Osteoblast (primary cell): ENCODE data around the gene SUPT20H. TPM values are rescaled to one million over a fixed set of nuclear protein-coding genes. Genes with fewer than 3 reads are reported as not detected.
"Not testable (repeated sequence)": the region's sequence is repeated elsewhere in the genome, so short reads cannot be mapped to it uniquely, and the experiment has no call there.

ENCODE experiments used
- DNase-seq: peaks from one replicate; pipeline ENCODE4 v3.0.0; 2011; ENCODE audit warnings: low spot score, mixed read lengths; ENCODE audit not compliant: insufficient read length; ENCODE audit errors: missing footprints
- H2AFZ ChIP-seq: 2 replicates; pipeline ENCODE4 v1.6.0; 2011; ENCODE audit warnings: mild to moderate bottlenecking, low read length
- H3K27ac ChIP-seq: 2 replicates; pipeline ENCODE4 v1.5.1; 2011; ENCODE audit warnings: mild to moderate bottlenecking, low read depth, low read length, moderate library complexity
- H3K27me3 ChIP-seq: 2 replicates; pipeline ENCODE4 v1.6.0; 2012; ENCODE audit warnings: mild to moderate bottlenecking, control low read depth, inconsistent platforms, low read length, moderate library complexity; ENCODE audit not compliant: insufficient read depth
- H3K36me3 ChIP-seq: 2 replicates; pipeline ENCODE4 v1.5.1; 2011; ENCODE audit warnings: mild to moderate bottlenecking, low read length, control low read depth, moderate library complexity; ENCODE audit not compliant: insufficient read depth
- H3K4me1 ChIP-seq: 2 replicates; pipeline ENCODE4 v1.5.1; 2011; ENCODE audit warnings: mild to moderate bottlenecking, low read length, control low read depth, moderate library complexity; ENCODE audit not compliant: insufficient read depth
- H3K4me2 ChIP-seq: 2 replicates; pipeline ENCODE4 v1.6.0; 2011; ENCODE audit warnings: mild to moderate bottlenecking, low read length; ENCODE audit not compliant: insufficient read depth
- H3K4me3 ChIP-seq: fragments of 200-600 bp; sonication (generic); 3 replicates; pipeline ENCODE4 v1.5.1; 2012; ENCODE audit warnings: mild to moderate bottlenecking, low read length, inconsistent platforms; ENCODE audit not compliant: insufficient read depth
- H3K79me2 ChIP-seq: 2 replicates; pipeline ENCODE4 v1.6.0; 2012; ENCODE audit warnings: mild to moderate bottlenecking, low read length, control low read depth, inconsistent platforms; ENCODE audit not compliant: insufficient read depth
- H3K9me3 ChIP-seq: 2 replicates; pipeline ENCODE4 v1.5.1; 2011; ENCODE audit warnings: low read depth, low read length, control low read depth
- H4K20me1 ChIP-seq: 2 replicates; pipeline ENCODE4 v1.6.0; 2012; ENCODE audit warnings: mild to moderate bottlenecking, low read length, control low read depth; ENCODE audit not compliant: insufficient read depth
- CTCF ChIP-seq: IDR thresholded peaks from 2 replicates; pipeline ENCODE4 v1.5.1; 2011; ENCODE audit warnings: mild to moderate bottlenecking, low read depth, low read length, moderate library complexity; ENCODE audit errors: extremely low read depth
- total RNA-seq: library from RNA; depleted of rRNA; stranded (reverse); fragments of >200 nt; gene quantifications from 2 replicates; pipeline ENCODE4 v1.2.3, GENCODE V29; 2012

SUPT20H gene
- total RNA-seq, 1 donor: 53.6 TPM

- Histone ChIP-seq H3K9me3 (no peaks in the 10 kb centered on the region), H3K4me1 (peaks cover 4% of the 10 kb centered on the region), H4K20me1 (no peaks in the 10 kb centered on the region), H3K27me3 (no peaks in the 10 kb centered on the region), H3K4me3 (no peak overlapping the region), H2AFZ (no peak overlapping the region), H3K27ac (no peak overlapping the region), H3K36me3 (no peaks in the 10 kb centered on the region), H3K79me2 (no peaks in the 10 kb centered on the region), H3K4me2 (no peak overlapping the region)
- TF ChIP-seq CTCF: peak; percentile 56
- DNase-seq: no peak
Measured at GRCh38 chr13:37068962-37069361, 9.5 kb upstream of the SUPT20H start.

- Histone ChIP-seq H3K27ac (no peak overlapping the region), H4K20me1 (no peaks in the 10 kb centered on the region), H3K4me1 (peaks cover 4% of the 10 kb centered on the region), H2AFZ (no peak overlapping the region), H3K9me3 (no peaks in the 10 kb centered on the region), H3K79me2 (no peaks in the 10 kb centered on the region), H3K27me3 (no peaks in the 10 kb centered on the region), H3K36me3 (no peaks in the 10 kb centered on the region), H3K4me2 (no peak overlapping the region), H3K4me3 (no peak overlapping the region)
- TF ChIP-seq CTCF: no peak
- DNase-seq: no peak
Measured at GRCh38 chr13:37067874-37068273, 8.4 kb upstream of the SUPT20H start.

- TF ChIP-seq CTCF: no peak
- Histone ChIP-seq H3K4me3 (no peak overlapping the region), H3K4me2 (no peak overlapping the region), H3K27me3 (no peaks in the 10 kb centered on the region), H3K4me1 (no peaks in the 10 kb centered on the region), H3K9me3 (no peaks in the 10 kb centered on the region), H2AFZ (no peak overlapping the region), H3K36me3 (no peaks in the 10 kb centered on the region), H3K27ac (no peak overlapping the region), H4K20me1 (no peaks in the 10 kb centered on the region), H3K79me2 (no peaks in the 10 kb centered on the region)
- DNase-seq: no peak
Measured at GRCh38 chr13:37065890-37066526, 6.5 kb upstream of the SUPT20H start.

- Histone ChIP-seq H3K79me2 (peaks cover 42% of the 10 kb centered on the region), H3K4me3 (peak overlapping the region; percentile 99), H3K36me3 (peaks cover 5% of the 10 kb centered on the region), H4K20me1 (peaks cover 5% of the 10 kb centered on the region), H3K27me3 (no peaks in the 10 kb centered on the region), H3K4me2 (peak overlapping the region; percentile 88), H2AFZ (peak overlapping the region; percentile 86), H3K4me1 (no peaks in the 10 kb centered on the region), H3K27ac (peak overlapping the region; percentile 84), H3K9me3 (no peaks in the 10 kb centered on the region)
- TF ChIP-seq CTCF: no peak
- DNase-seq: no peak
Measured at GRCh38 chr13:37059848-37060192, 332 bp upstream of the SUPT20H start.

- H3K9me3 ChIP-seq, DNase-seq, H3K4me3 ChIP-seq, H3K27me3 ChIP-seq, H4K20me1 ChIP-seq, H3K4me1 ChIP-seq, H3K36me3 ChIP-seq, H3K4me2 ChIP-seq, H2AFZ ChIP-seq, H3K27ac ChIP-seq: not testable (repeated sequence)
- H3K79me2 ChIP-seq: peaks cover 71% of the 10 kb centered on the region
Measured at GRCh38 chr13:37056228-37056627, 3.3 kb downstream of the SUPT20H start.

GRCh38 chr13:37053111-37053510 lies 6.4 kb downstream of the SUPT20H start:
- not testable (repeated sequence) for H3K36me3 ChIP-seq, H3K27ac ChIP-seq, H2AFZ ChIP-seq, H3K4me1 ChIP-seq, H3K9me3 ChIP-seq, H4K20me1 ChIP-seq, DNase-seq, H3K4me2 ChIP-seq, H3K4me3 ChIP-seq, H3K27me3 ChIP-seq
- peaks cover 86% of the 10 kb centered on the region for H3K79me2 ChIP-seq
